ENCODE data around the gene PDYN.

PDYN gene

GRCh38 chr20:2026004-2026403 lies 32.1 kb upstream of the PDYN start:
- H3K27me3 ChIP-seq (ENCODE audit: control insufficient read depth, low read length) = peaks cover 6% of the 10 kb centered on the region; the same call in 1 of the 2 replicates
- no peaks in the 10 kb centered on the region for H3K9me2 ChIP-seq (replicated peaks; ENCODE audit: control insufficient read depth, low read length)
- H3K36me3 ChIP-seq (ENCODE audit: control insufficient read depth, low read length) = no peaks in the 10 kb centered on the region
- H3K4me2 ChIP-seq (ENCODE audit: low read length) = no peak overlapping the region
- TF ChIP-seq CTCF (IDR thresholded peaks at IDR 0.05; ENCODE audit: low read depth, low read length, poor library complexity, severe bottlenecking) (no peak), EZH2phosphoT487 (IDR thresholded peaks at IDR 0.05; ENCODE audit: borderline replicate concordance, low read length) (no peak)
- H3K4me1 ChIP-seq (ENCODE audit: control insufficient read depth, low read length) = no peaks in the 10 kb centered on the region
- no peaks in the 10 kb centered on the region for H4K20me1 ChIP-seq (ENCODE audit: control insufficient read depth, insufficient read depth, low read depth, low read length)
- H3K79me2 ChIP-seq (ENCODE audit: control insufficient read depth, low read length) = no peaks in the 10 kb centered on the region
- H3K9me3 ChIP-seq (ENCODE audit: control insufficient read depth, insufficient read depth, low read length) = peaks cover 15% of the 10 kb centered on the region
- H3F3A ChIP-seq (ENCODE audit: control insufficient read depth, insufficient read depth) = no peaks in the 10 kb centered on the region
- no peak overlapping the region for H3K27ac ChIP-seq (ENCODE audit: low read depth, low read length)
- no peak overlapping the region for H3K4me3 ChIP-seq (ENCODE audit: low read length)

GRCh38 chr20:2023151-2023550 lies 29.3 kb upstream of the PDYN start:
- H3K36me3 ChIP-seq (ENCODE audit: control insufficient read depth, low read length) = no peaks in the 10 kb centered on the region
- H3K4me2 ChIP-seq (ENCODE audit: low read length) = no peak overlapping the region

GRCh38 chr20:2022163-2022562 lies 28.3 kb upstream of the PDYN start:
- H3K4me3 ChIP-seq (ENCODE audit: low read length) = no peak overlapping the region
- no peaks in the 10 kb centered on the region for H3F3A ChIP-seq (ENCODE audit: control insufficient read depth, insufficient read depth)
- no peaks in the 10 kb centered on the region for H4K20me1 ChIP-seq (ENCODE audit: control insufficient read depth, insufficient read depth, low read depth, low read length)
- H3K4me1 ChIP-seq (ENCODE audit: control insufficient read depth, low read length) = no peaks in the 10 kb centered on the region
- TF ChIP-seq EZH2phosphoT487 (IDR thresholded peaks at IDR 0.05; ENCODE audit: borderline replicate concordance, low read length) = no peak
- TF ChIP-seq CTCF (IDR thresholded peaks at IDR 0.05; ENCODE audit: low read depth, low read length, poor library complexity, severe bottlenecking) = no peak
- no peaks in the 10 kb centered on the region for H3K36me3 ChIP-seq (ENCODE audit: control insufficient read depth, low read length)
- peaks cover 13% of the 10 kb centered on the region for H3K9me3 ChIP-seq (ENCODE audit: control insufficient read depth, insufficient read depth, low read length)
- no peaks in the 10 kb centered on the region for H3K9me2 ChIP-seq (replicated peaks; ENCODE audit: control insufficient read depth, low read length)
- no peak overlapping the region for H3K4me2 ChIP-seq (ENCODE audit: low read length)
- 0 out of 2 replicates have a peak, but pooled peaks cover 3% of the 10 kb centered on the region for H3K27me3 ChIP-seq (ENCODE audit: control insufficient read depth, low read length)
- no peaks in the 10 kb centered on the region for H3K79me2 ChIP-seq (ENCODE audit: control insufficient read depth, low read length)
- no peak overlapping the region for H3K27ac ChIP-seq (ENCODE audit: low read depth, low read length)

More at GRCh38 chr20:2023151-2023550, 29.3 kb upstream of the PDYN start:
- H3K27ac ChIP-seq (ENCODE audit: low read depth, low read length) = no peak overlapping the region
- no peaks in the 10 kb centered on the region for H3K9me2 ChIP-seq (replicated peaks; ENCODE audit: control insufficient read depth, low read length)
- no peak for TF ChIP-seq EZH2phosphoT487 (IDR thresholded peaks at IDR 0.05; ENCODE audit: borderline replicate concordance, low read length)
- no peak for TF ChIP-seq CTCF (IDR thresholded peaks at IDR 0.05; ENCODE audit: low read depth, low read length, poor library complexity, severe bottlenecking)
- H3K27me3 ChIP-seq (ENCODE audit: control insufficient read depth, low read length) = 0 out of 2 replicates have a peak, but pooled peaks cover 3% of the 10 kb centered on the region
- no peaks in the 10 kb centered on the region for H4K20me1 ChIP-seq (ENCODE audit: control insufficient read depth, insufficient read depth, low read depth, low read length)
- H3F3A ChIP-seq (ENCODE audit: control insufficient read depth, insufficient read depth) = no peaks in the 10 kb centered on the region
- H3K9me3 ChIP-seq (ENCODE audit: control insufficient read depth, insufficient read depth, low read length) = peaks cover 15% of the 10 kb centered on the region
- no peaks in the 10 kb centered on the region for H3K4me1 ChIP-seq (ENCODE audit: control insufficient read depth, low read length)
- H3K79me2 ChIP-seq (ENCODE audit: control insufficient read depth, low read length) = no peaks in the 10 kb centered on the region
- no peak overlapping the region for H3K4me3 ChIP-seq (ENCODE audit: low read length)
